Jurkat, Clone E6-1 (cell line): ENCODE measurements around the gene DEGS2.

Source experiments
- DNase-seq: peaks from one replicate; pipeline ENCODE4 v3.0.0-alpha.2; 2011; ENCODE audit warnings: low read depth, low spot score
- H3K4me3 ChIP-seq: 2 replicates; pipeline ENCODE4 v1.5.1; 2011; ENCODE audit warnings: mild to moderate bottlenecking, low read length, control low read depth, moderate library complexity

DEGS2 gene

GRCh38 chr14:100138082-100138787 lies 21.2 kb downstream of the DEGS2 start:
- DNase-seq: no peak
- H3K4me3 ChIP-seq: no peak overlapping the region

GRCh38 chr14:100137173-100137572 lies 22.3 kb downstream of the DEGS2 start:
- H3K4me3 ChIP-seq: no peak overlapping the region
- no peak for DNase-seq

GRCh38 chr14:100135784-100136183 lies 23.7 kb downstream of the DEGS2 start:
- DNase-seq: no peak
- no peak overlapping the region for H3K4me3 ChIP-seq

- DNase-seq: no peak
- H3K4me3 ChIP-seq: no peak overlapping the region
These were observed 24.4 kb downstream of the DEGS2 start for GRCh38 chr14:100135073-100135472.

- DNase-seq: no peak
- H3K4me3 ChIP-seq: no peak overlapping the region
These were observed 24.9 kb downstream of the DEGS2 start for GRCh38 chr14:100134586-100134985.

- DNase-seq: no peak
- no peak overlapping the region for H3K4me3 ChIP-seq
These were observed 26.4 kb downstream of the DEGS2 start for GRCh38 chr14:100132903-100133510.

- DNase-seq: no peak
- no peak overlapping the region for H3K4me3 ChIP-seq
These were observed 27.1 kb downstream of the DEGS2 start for GRCh38 chr14:100132161-100132902.

GRCh38 chr14:100131181-100131580 lies 28.3 kb downstream of the DEGS2 start:
- no peak for DNase-seq
- H3K4me3 ChIP-seq: no peak overlapping the region

- no peak for DNase-seq
- no peak overlapping the region for H3K4me3 ChIP-seq
These were observed 28.9 kb downstream of the DEGS2 start for GRCh38 chr14:100130521-100130920.

- H3K4me3 ChIP-seq: no peak overlapping the region
- no peak for DNase-seq
These were observed 30.3 kb downstream of the DEGS2 start for GRCh38 chr14:100129161-100129589.

- DNase-seq: no peak
- H3K4me3 ChIP-seq: no peak overlapping the region
These were observed 30.8 kb downstream of the DEGS2 start for GRCh38 chr14:100128688-100129087.

- DNase-seq: no peak
- H3K4me3 ChIP-seq: no peak overlapping the region
These were observed 31.5 kb downstream of the DEGS2 start for GRCh38 chr14:100127853-100128455.

- H3K4me3 ChIP-seq: no peak overlapping the region
- DNase-seq: no peak
These were observed 33.0 kb downstream of the DEGS2 start for GRCh38 chr14:100126401-100126800.

GRCh38 chr14:100124551-100125088 lies 34.8 kb downstream of the DEGS2 start:
- no peak for DNase-seq

GRCh38 chr14:100123618-100124017 lies 35.8 kb downstream of the DEGS2 start:
- no peak overlapping the region for H3K4me3 ChIP-seq

More at GRCh38 chr14:100124551-100125088, 34.8 kb downstream of the DEGS2 start:
- no peak overlapping the region for H3K4me3 ChIP-seq

GRCh38 chr14:100122481-100123223 lies 36.8 kb downstream of the DEGS2 start:
- no peak overlapping the region for H3K4me3 ChIP-seq
- DNase-seq: no peak

More at GRCh38 chr14:100123618-100124017, 35.8 kb downstream of the DEGS2 start:
- DNase-seq: no peak

GRCh38 chr14:100121643-100122480 lies 37.6 kb downstream of the DEGS2 start:
- H3K4me3 ChIP-seq: no peak overlapping the region
- no peak for DNase-seq
